ES-I3 (cell line): ENCODE measurements around the gene DUSP16.
"Not testable (repeated sequence)": the region's sequence is repeated elsewhere in the genome, so short reads cannot be mapped to it uniquely, and the experiment has no call there.

Experiments used
- H3K36me3 ChIP-seq: 2 replicates; pipeline ENCODE4 v1.6.1; 2013; ENCODE audit warnings: mild to moderate bottlenecking, low read length, control low read depth, moderate library complexity; ENCODE audit not compliant: insufficient read depth
- H3K4me1 ChIP-seq: 2 replicates; pipeline ENCODE4 v1.6.1; 2013; ENCODE audit warnings: mild to moderate bottlenecking, control low read depth, low read length; ENCODE audit not compliant: insufficient read depth
- H3K9ac ChIP-seq: 2 replicates; pipeline ENCODE4 v1.6.1; 2013; ENCODE audit warnings: low read depth, mild to moderate bottlenecking, low read length, moderate library complexity
- H3K9me3 ChIP-seq: 2 replicates; pipeline ENCODE4 v1.6.1; 2013; ENCODE audit warnings: mild to moderate bottlenecking, low read length, moderate library complexity; ENCODE audit not compliant: control insufficient read depth, insufficient read depth

The DUSP16 gene

GRCh38 chr12:12510141-12510540 is 52.5 kb downstream of the DUSP16 start:
- H3K4me1 ChIP-seq: peaks cover 46% of the 10 kb centered on the region

GRCh38 chr12:12508612-12509011 is 54.1 kb downstream of the DUSP16 start:
- Histone ChIP-seq H3K4me1 (peaks cover 38% of the 10 kb centered on the region), H3K9me3 (no peaks in the 10 kb centered on the region), H3K9ac (no peak overlapping the region), H3K36me3 (no peaks in the 10 kb centered on the region; the same call in 1 of the 2 replicates)

More at GRCh38 chr12:12510141-12510540, 52.5 kb downstream of the DUSP16 start:
- H3K9me3 ChIP-seq: no peaks in the 10 kb centered on the region
- H3K36me3 ChIP-seq: no peaks in the 10 kb centered on the region; the same call in 1 of the 2 replicates
- no peak overlapping the region for H3K9ac ChIP-seq

GRCh38 chr12:12507121-12507520 is 55.5 kb downstream of the DUSP16 start:
- Histone ChIP-seq H3K4me1 (peaks cover 38% of the 10 kb centered on the region), H3K9me3 (no peaks in the 10 kb centered on the region), H3K9ac (no peak overlapping the region), H3K36me3 (no peaks in the 10 kb centered on the region; the same call in 1 of the 2 replicates)

GRCh38 chr12:12506496-12506890 is 56.2 kb downstream of the DUSP16 start:
- H3K36me3 ChIP-seq: no peaks in the 10 kb centered on the region; the same call in 1 of the 2 replicates
- H3K9ac ChIP-seq: no peak overlapping the region
- no peaks in the 10 kb centered on the region for H3K9me3 ChIP-seq
- H3K4me1 ChIP-seq: peaks cover 38% of the 10 kb centered on the region

GRCh38 chr12:12505544-12506495 is 56.8 kb downstream of the DUSP16 start:
- H3K9ac ChIP-seq: no peak overlapping the region
- H3K4me1 ChIP-seq: peaks cover 38% of the 10 kb centered on the region
- no peaks in the 10 kb centered on the region; the same call in 1 of the 2 replicates for H3K36me3 ChIP-seq
- no peaks in the 10 kb centered on the region for H3K9me3 ChIP-seq

DNA sequence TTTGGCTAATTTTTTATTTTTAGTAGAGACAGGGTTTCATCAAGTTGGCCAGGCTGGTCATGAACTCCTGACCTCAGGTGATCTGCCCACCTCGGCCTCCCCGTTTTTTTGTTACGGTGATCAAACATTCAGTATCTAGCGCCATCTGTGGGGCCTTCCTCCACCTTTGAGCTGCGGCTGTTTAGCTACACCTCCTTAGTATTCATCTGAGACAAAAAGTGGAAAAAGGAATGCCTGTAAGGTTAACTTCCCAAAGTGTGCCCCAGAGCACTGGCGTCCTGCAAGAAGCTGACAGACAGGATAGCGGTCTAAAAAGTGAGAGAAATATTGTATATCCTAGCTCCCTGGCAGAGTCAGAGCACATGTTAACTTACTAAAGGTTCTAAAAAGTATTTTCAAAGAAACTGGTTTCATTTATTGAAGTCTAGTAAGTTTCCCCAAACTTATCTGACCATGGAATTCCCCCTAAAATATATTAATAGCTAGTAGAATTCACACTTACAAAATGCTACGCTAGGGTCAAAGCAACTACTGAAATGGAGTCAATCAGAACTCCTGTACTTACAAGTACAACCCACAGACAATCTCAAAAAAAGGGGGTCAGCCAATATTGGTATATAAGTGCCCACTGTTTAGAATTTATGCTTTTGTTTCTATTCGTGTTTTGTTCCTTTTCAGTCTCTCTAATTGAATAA is 59.1 kb downstream of the DUSP16 start:
- Histone ChIP-seq H3K4me1 (peaks cover 35% of the 10 kb centered on the region), H3K9ac (no peak overlapping the region), H3K9me3 (no peaks in the 10 kb centered on the region), H3K36me3 (no peaks in the 10 kb centered on the region; the same call in 1 of the 2 replicates)

- Histone ChIP-seq H3K9ac (no peak overlapping the region), H3K36me3 (no peaks in the 10 kb centered on the region), H3K9me3 (no peaks in the 10 kb centered on the region), H3K4me1 (peaks cover 27% of the 10 kb centered on the region)
Observed at GRCh38 chr12:12502815-12503151, 59.9 kb downstream of the DUSP16 start.

- not testable (repeated sequence) for H3K9ac ChIP-seq, H3K36me3 ChIP-seq, H3K9me3 ChIP-seq
- H3K4me1 ChIP-seq: peaks cover 25% of the 10 kb centered on the region
Observed at GRCh38 chr12:12502130-12502814, 60.4 kb downstream of the DUSP16 start.

DNA sequence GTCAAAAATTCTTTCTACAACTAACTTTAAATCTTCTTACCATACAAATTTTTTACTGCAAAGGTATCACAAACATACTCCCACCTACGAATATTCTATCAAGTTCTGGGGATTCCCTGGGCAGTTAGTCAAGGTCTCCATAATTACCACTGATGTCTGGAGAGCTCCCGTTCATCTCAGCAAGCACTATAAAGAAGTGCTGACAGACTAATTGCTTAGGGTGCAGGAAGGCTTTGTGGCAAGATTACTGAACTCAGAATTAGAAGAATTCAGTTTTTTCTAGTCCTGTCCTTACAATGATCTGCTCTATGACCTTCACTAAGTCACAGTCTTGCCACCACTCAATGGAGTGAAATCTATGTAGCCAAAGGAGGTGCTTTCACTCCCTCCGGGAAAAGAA is 61.5 kb downstream of the DUSP16 start:
- H3K36me3 ChIP-seq: no peaks in the 10 kb centered on the region
- no peaks in the 10 kb centered on the region for H3K9me3 ChIP-seq
- H3K4me1 ChIP-seq: peaks cover 14% of the 10 kb centered on the region

GRCh38 chr12:12499909-12500604 is 62.6 kb downstream of the DUSP16 start:
- no peaks in the 10 kb centered on the region for H3K36me3 ChIP-seq
- H3K4me1 ChIP-seq: peaks cover 9% of the 10 kb centered on the region; the same call in 1 of the 2 replicates
- no peaks in the 10 kb centered on the region for H3K9me3 ChIP-seq
- H3K9ac ChIP-seq: no peak overlapping the region

More for the DNA sequence above, 61.5 kb downstream of the DUSP16 start:
- H3K9ac ChIP-seq: no peak overlapping the region

- Histone ChIP-seq H3K9ac (no peak overlapping the region), H3K36me3 (no peaks in the 10 kb centered on the region), H3K4me1 (peaks cover 6% of the 10 kb centered on the region; the same call in 1 of the 2 replicates), H3K9me3 (no peaks in the 10 kb centered on the region)
Observed at GRCh38 chr12:12498210-12498609, 64.5 kb downstream of the DUSP16 start.

GRCh38 chr12:12495536-12495935 is 67.1 kb downstream of the DUSP16 start:
- Histone ChIP-seq H3K9ac (no peak overlapping the region), H3K36me3 (no peaks in the 10 kb centered on the region), H3K9me3 (no peaks in the 10 kb centered on the region), H3K4me1 (peaks cover 6% of the 10 kb centered on the region; the same call in 1 of the 2 replicates)

DNA sequence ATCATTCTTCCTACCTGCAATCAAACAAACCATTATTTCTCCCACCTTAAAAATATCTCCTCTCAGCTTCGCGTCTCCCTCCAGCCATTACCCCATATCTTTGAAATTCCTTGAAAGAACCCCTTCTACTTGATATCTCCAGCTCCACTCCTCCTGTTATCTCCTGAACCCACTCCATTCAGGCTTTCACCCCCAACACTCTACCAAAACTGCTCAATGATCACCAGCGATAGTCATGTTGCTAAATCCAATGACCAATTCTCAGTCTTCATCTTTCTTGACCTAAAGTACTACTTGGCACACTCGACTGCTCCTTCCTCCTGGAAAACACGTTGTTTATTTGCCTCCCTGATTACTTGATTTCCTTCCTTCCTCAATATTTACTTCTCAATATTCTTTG is 70.1 kb downstream of the DUSP16 start:
- Histone ChIP-seq H3K9ac (no peak overlapping the region), H3K4me1 (no peaks in the 10 kb centered on the region), H3K9me3 (no peaks in the 10 kb centered on the region), H3K36me3 (no peaks in the 10 kb centered on the region; the same call in 1 of the 2 replicates)

- H3K9ac ChIP-seq: no peak overlapping the region
- H3K36me3 ChIP-seq: peaks cover 2% of the 10 kb centered on the region
- no peaks in the 10 kb centered on the region for H3K4me1 ChIP-seq
- no peaks in the 10 kb centered on the region for H3K9me3 ChIP-seq
Observed at GRCh38 chr12:12491606-12492005, 71.1 kb downstream of the DUSP16 start.
